ENCODE measurements around the gene IL15RA.
"Not testable (repeated sequence)": the region's sequence is repeated elsewhere in the genome, so short reads cannot be mapped to it uniquely, and the experiment has no call there.

The IL15RA gene

GRCh38 chr10:5919568-5919967 is 57.8 kb downstream of the IL15RA start:
- no peak overlapping the region for H3K27ac ChIP-seq
- TF ChIP-seq ZFX (IDR thresholded peaks at IDR 0.05; ENCODE audit: borderline replicate concordance) (no peak), CTCF (IDR thresholded peaks at IDR 0.05) (no peak)

- no peak for TF ChIP-seq CTCF (IDR thresholded peaks at IDR 0.05)
- TF ChIP-seq ZFX (IDR thresholded peaks at IDR 0.05; ENCODE audit: borderline replicate concordance), result no peak
Measured at GRCh38 chr10:5918763-5919162, 58.6 kb downstream of the IL15RA start.

GRCh38 chr10:5917305-5917704 is 60.0 kb downstream of the IL15RA start:
- H3K27ac ChIP-seq, result no peak overlapping the region
- TF ChIP-seq CTCF (IDR thresholded peaks at IDR 0.05), result no peak

More at GRCh38 chr10:5918763-5919162, 58.6 kb downstream of the IL15RA start:
- H3K27ac ChIP-seq, result no peak overlapping the region

GRCh38 chr10:5915451-5915850 is 61.9 kb downstream of the IL15RA start:
- TF ChIP-seq ZFX (IDR thresholded peaks at IDR 0.05; ENCODE audit: borderline replicate concordance) (no peak), CTCF (IDR thresholded peaks at IDR 0.05) (no peak)
- no peak overlapping the region for H3K27ac ChIP-seq

GRCh38 chr10:5913736-5914135 is 63.6 kb downstream of the IL15RA start:
- H3K27ac ChIP-seq, result no peak overlapping the region
- TF ChIP-seq CTCF (IDR thresholded peaks at IDR 0.05), result no peak
- TF ChIP-seq ZFX (IDR thresholded peaks at IDR 0.05; ENCODE audit: borderline replicate concordance), result no peak

GRCh38 chr10:5911670-5912069 is 65.7 kb downstream of the IL15RA start:
- no peak for TF ChIP-seq CTCF (IDR thresholded peaks at IDR 0.05)
- no peak for TF ChIP-seq ZFX (IDR thresholded peaks at IDR 0.05; ENCODE audit: borderline replicate concordance)
- no peak overlapping the region for H3K27ac ChIP-seq

- no peak overlapping the region for H3K27ac ChIP-seq
- TF ChIP-seq CTCF (IDR thresholded peaks at IDR 0.05) (no peak), ZFX (IDR thresholded peaks at IDR 0.05; ENCODE audit: borderline replicate concordance) (no peak)
Measured at GRCh38 chr10:5910323-5911100, 66.8 kb downstream of the IL15RA start.

- not testable (repeated sequence) for H3K27ac ChIP-seq
Measured at GRCh38 chr10:5908676-5909075, 68.7 kb downstream of the IL15RA start.
